ENCODE results near the gene CLEC4M.

Gene CLEC4M

DNA sequence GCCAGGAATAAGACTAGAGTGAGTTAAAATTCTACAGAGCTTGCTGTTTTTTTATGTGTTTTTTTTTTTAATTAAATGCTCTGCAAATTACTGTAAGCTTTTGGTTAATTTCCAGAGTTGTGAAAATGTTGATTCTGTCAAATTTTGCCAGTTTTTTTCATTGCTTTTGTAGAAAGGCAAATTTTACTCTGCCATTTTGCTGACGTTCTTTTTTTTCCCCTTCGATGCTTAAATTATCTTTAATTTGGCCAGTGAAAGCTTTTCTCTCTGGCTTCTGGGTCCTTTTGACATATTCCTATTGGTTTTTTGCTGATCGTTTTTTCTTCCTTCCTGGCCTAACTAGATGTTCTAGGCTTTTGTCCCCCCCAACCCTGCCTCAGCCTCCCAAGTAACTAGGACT, 43.2 kb downstream of the CLEC4M start:
- Histone ChIP-seq H3K27ac (ENCODE audit: extremely low read depth, low read depth, low read length) (no peak overlapping the region), H3K4me3 (ENCODE audit: low read depth, low read length) (no peak overlapping the region), H3K9me3 (ENCODE audit: control insufficient read depth, insufficient read depth, low read depth, low read length) (no peaks in the 10 kb centered on the region), H3K36me3 (ENCODE audit: control insufficient read depth in 2 of 2, insufficient read depth in 1 of 2, low read length in 2 of 2) (no peaks in the 10 kb centered on the region), H3K4me1 (ENCODE audit: control insufficient read depth, insufficient read depth, low read length) (no peaks in the 10 kb centered on the region)
- POLR2A ChIA-PET = no interaction called here
- TF ChIP-seq ZNF202 (tag by site-specific recombination; IDR thresholded peaks at IDR 0.05; ENCODE audit: borderline replicate concordance) = no peak
- TF ChIP-seq ZBTB21 (tag by site-specific recombination; IDR thresholded peaks at IDR 0.05) = no peak
- no peak for TF ChIP-seq ZNF146 (tag by site-specific recombination; IDR thresholded peaks at IDR 0.05)
- no peak for TF ChIP-seq ZNF10 (tag by site-specific recombination; IDR thresholded peaks at IDR 0.05)
- TF ChIP-seq, protein P1, sequence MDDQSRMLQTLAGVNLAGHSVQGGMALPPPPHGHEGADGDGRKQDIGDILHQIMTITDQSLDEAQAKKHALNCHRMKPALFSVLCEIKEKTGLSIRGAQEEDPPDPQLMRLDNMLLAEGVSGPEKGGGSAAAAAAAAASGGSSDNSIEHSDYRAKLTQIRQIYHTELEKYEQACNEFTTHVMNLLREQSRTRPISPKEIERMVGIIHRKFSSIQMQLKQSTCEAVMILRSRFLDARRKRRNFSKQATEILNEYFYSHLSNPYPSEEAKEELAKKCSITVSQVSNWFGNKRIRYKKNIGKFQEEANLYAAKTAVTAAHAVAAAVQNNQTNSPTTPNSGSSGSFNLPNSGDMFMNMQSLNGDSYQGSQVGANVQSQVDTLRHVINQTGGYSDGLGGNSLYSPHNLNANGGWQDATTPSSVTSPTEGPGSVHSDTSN (CRISPR knock-in tag; IDR thresholded peaks at IDR 0.05) = no peak
- TF ChIP-seq SP7 (tag by site-specific recombination; IDR thresholded peaks at IDR 0.05) = no peak
- no peak for TF ChIP-seq ZNF776 (tag by site-specific recombination; IDR thresholded peaks at IDR 0.05; ENCODE audit: borderline replicate concordance)
- TF ChIP-seq ZNF423 (tag by site-specific recombination; IDR thresholded peaks at IDR 0.05) = no peak
- no peak for TF ChIP-seq ZNF37A (tag by site-specific recombination; IDR thresholded peaks at IDR 0.05)
- no peak for TF ChIP-seq ZNF501 (tag by site-specific recombination; IDR thresholded peaks at IDR 0.05)
- TF ChIP-seq ZNF433 (tag by site-specific recombination; IDR thresholded peaks at IDR 0.05; ENCODE audit: low read depth) = no peak
- TF ChIP-seq, protein P2, sequence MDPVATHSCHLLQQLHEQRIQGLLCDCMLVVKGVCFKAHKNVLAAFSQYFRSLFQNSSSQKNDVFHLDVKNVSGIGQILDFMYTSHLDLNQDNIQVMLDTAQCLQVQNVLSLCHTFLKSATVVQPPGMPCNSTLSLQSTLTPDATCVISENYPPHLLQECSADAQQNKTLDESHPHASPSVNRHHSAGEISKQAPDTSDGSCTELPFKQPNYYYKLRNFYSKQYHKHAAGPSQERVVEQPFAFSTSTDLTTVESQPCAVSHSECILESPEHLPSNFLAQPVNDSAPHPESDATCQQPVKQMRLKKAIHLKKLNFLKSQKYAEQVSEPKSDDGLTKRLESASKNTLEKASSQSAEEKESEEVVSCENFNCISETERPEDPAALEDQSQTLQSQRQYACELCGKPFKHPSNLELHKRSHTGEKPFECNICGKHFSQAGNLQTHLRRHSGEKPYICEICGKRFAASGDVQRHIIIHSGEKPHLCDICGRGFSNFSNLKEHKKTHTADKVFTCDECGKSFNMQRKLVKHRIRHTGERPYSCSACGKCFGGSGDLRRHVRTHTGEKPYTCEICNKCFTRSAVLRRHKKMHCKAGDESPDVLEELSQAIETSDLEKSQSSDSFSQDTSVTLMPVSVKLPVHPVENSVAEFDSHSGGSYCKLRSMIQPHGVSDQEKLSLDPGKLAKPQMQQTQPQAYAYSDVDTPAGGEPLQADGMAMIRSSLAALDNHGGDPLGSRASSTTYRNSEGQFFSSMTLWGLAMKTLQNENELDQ (tag by site-specific recombination; IDR thresholded peaks at IDR 0.05; ENCODE audit: low read depth) = no peak
- TF ChIP-seq ZNF768 (tag by site-specific recombination; IDR thresholded peaks at IDR 0.05) = no peak
- no peak for TF ChIP-seq WT1 (tag by site-specific recombination; IDR thresholded peaks at IDR 0.05)
- no peak for TF ChIP-seq MYNN (tag by site-specific recombination; IDR thresholded peaks at IDR 0.05; ENCODE audit: borderline replicate concordance)
- no peak for TF ChIP-seq ZNF248 (tag by site-specific recombination; IDR thresholded peaks at IDR 0.05)
- TF ChIP-seq, protein P3, sequence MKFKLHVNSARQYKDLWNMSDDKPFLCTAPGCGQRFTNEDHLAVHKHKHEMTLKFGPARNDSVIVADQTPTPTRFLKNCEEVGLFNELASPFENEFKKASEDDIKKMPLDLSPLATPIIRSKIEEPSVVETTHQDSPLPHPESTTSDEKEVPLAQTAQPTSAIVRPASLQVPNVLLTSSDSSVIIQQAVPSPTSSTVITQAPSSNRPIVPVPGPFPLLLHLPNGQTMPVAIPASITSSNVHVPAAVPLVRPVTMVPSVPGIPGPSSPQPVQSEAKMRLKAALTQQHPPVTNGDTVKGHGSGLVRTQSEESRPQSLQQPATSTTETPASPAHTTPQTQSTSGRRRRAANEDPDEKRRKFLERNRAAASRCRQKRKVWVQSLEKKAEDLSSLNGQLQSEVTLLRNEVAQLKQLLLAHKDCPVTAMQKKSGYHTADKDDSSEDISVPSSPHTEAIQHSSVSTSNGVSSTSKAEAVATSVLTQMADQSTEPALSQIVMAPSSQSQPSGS (tag by site-specific recombination; IDR thresholded peaks at IDR 0.05; ENCODE audit: low read depth) = no peak
- no peak for TF ChIP-seq HOXD13 (CRISPR knock-in tag; IDR thresholded peaks at IDR 0.05; ENCODE audit: borderline replicate concordance)
- CTCF ChIA-PET = interaction anchor here (0.6 to 0.7 kb wide), 5 partner anchors 125 to 842 kb away, joined by 3 to 7 read pairs (median 4); partner anchors contain the start of gene TRAPPC5

DNA sequence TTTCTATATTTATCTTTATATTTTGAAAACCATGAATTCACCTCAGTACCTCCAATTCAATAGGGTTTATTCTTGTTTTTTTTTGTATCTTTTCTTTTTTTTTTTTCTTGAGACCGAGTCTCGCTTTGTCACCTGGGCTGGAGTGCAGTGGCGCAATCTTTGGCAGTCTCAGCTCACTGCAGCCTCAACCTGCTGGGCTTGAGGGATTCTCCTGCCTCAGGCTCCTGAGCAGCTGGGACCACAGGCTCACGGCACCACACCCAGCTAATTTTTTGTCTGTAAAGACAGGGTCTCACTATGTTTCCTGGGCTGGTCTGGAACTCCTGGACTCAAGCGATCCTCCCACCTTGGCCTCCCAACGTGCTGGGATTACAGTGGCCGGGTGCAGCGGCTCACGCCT, 43.8 kb downstream of the CLEC4M start:
- ChIA-PET POLR2A (no interaction called here), CTCF (interaction anchor here (0.6 to 0.7 kb wide), 4 partner anchors 126 to 843 kb away, joined by 3 to 7 read pairs (median 6); partner anchors contain the start of gene TRAPPC5)
- no peaks in the 10 kb centered on the region for H3K4me1 ChIP-seq (ENCODE audit: control insufficient read depth, insufficient read depth, low read length)
- no peak overlapping the region for H3K27ac ChIP-seq (ENCODE audit: extremely low read depth, low read depth, low read length)
- no peaks in the 10 kb centered on the region for H3K9me3 ChIP-seq (ENCODE audit: control insufficient read depth, insufficient read depth, low read depth, low read length)
- H3K36me3 ChIP-seq (ENCODE audit: control insufficient read depth in 2 of 2, insufficient read depth in 1 of 2, low read length in 2 of 2) = no peaks in the 10 kb centered on the region
- TF ChIP-seq ZNF768 (tag by site-specific recombination; IDR thresholded peaks at IDR 0.05) (no peak), ZNF341 (tag by site-specific recombination; IDR thresholded peaks at IDR 0.05; ENCODE audit: low read depth) (no peak), ZSCAN30 (tag by site-specific recombination; IDR thresholded peaks at IDR 0.05) (no peak)
- TF ChIP-seq, protein P4, sequence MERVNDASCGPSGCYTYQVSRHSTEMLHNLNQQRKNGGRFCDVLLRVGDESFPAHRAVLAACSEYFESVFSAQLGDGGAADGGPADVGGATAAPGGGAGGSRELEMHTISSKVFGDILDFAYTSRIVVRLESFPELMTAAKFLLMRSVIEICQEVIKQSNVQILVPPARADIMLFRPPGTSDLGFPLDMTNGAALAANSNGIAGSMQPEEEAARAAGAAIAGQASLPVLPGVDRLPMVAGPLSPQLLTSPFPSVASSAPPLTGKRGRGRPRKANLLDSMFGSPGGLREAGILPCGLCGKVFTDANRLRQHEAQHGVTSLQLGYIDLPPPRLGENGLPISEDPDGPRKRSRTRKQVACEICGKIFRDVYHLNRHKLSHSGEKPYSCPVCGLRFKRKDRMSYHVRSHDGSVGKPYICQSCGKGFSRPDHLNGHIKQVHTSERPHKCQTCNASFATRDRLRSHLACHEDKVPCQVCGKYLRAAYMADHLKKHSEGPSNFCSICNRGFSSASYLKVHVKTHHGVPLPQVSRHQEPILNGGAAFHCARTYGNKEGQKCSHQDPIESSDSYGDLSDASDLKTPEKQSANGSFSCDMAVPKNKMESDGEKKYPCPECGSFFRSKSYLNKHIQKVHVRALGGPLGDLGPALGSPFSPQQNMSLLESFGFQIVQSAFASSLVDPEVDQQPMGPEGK (tag by site-specific recombination; IDR thresholded peaks at IDR 0.05) = no peak
- no peak overlapping the region for H3K4me3 ChIP-seq (ENCODE audit: low read depth, low read length)

Data from HEK293 (cell line).